Measurements from ENCODE around the gene COL2A1.
"Not testable (repeated sequence)": the region's sequence is repeated elsewhere in the genome, so short reads cannot be mapped to it uniquely, and the experiment has no call there.

Gene COL2A1

GRCh38 chr12:47977046-47977771 lies 27.1 kb downstream of the COL2A1 start:
- DNase-seq (ENCODE audit: low read depth in 2 of 2) = no peak

- DNase-seq (ENCODE audit: low read depth in 2 of 2) = no peak
These were observed 28.5 kb downstream of the COL2A1 start for GRCh38 chr12:47975816-47976215.

- DNase-seq (ENCODE audit: low read depth in 2 of 2) = no peak
These were observed 29.1 kb downstream of the COL2A1 start for GRCh38 chr12:47975036-47975620.

- DNase-seq (ENCODE audit: low read depth in 2 of 2) = no peak
These were observed 30.4 kb downstream of the COL2A1 start for GRCh38 chr12:47973870-47974269.

GRCh38 chr12:47972895-47973294 lies 31.4 kb downstream of the COL2A1 start:
- no peak for DNase-seq (ENCODE audit: low read depth in 2 of 2)

GRCh38 chr12:47970843-47971242 lies 33.4 kb downstream of the COL2A1 start:
- DNase-seq (ENCODE audit: low read depth in 2 of 2) = no peak

GRCh38 chr12:47969845-47970244 lies 34.4 kb downstream of the COL2A1 start:
- DNase-seq (ENCODE audit: low read depth in 2 of 2) = no peak

GRCh38 chr12:47967461-47968321 lies 36.6 kb downstream of the COL2A1 start:
- DNase-seq (ENCODE audit: low read depth in 2 of 2) = no peak

- no peak for DNase-seq (ENCODE audit: low read depth in 2 of 2)
These were observed 38.7 kb downstream of the COL2A1 start for GRCh38 chr12:47965581-47965980.

GRCh38 chr12:47964106-47964728 lies 40.1 kb downstream of the COL2A1 start:
- no peak for DNase-seq (ENCODE audit: low read depth in 2 of 2)

- DNase-seq (ENCODE audit: low read depth in 2 of 2) = peak; percentile 83 to 86
These were observed 40.8 kb downstream of the COL2A1 start, which contains the start of gene TMEM106C for GRCh38 chr12:47963340-47964040. Gene TMEM106C (plus strand): TSS chr12:47963596. CDS start chr12:47964237, 641 bp downstream.

GRCh38 chr12:47962198-47962597 lies 42.1 kb downstream of the COL2A1 start:
- no peak for DNase-seq (ENCODE audit: low read depth in 2 of 2)

- DNase-seq (ENCODE audit: low read depth in 2 of 2) = not testable (repeated sequence)
These were observed 46.6 kb downstream of the COL2A1 start for GRCh38 chr12:47957671-47958070.

GRCh38 chr12:47955059-47955458 lies 49.2 kb downstream of the COL2A1 start:
- no peak for DNase-seq (ENCODE audit: low read depth in 2 of 2)

GRCh38 chr12:47954467-47955045 lies 49.7 kb downstream of the COL2A1 start:
- no peak for DNase-seq (ENCODE audit: low read depth in 2 of 2)

GRCh38 chr12:47954058-47954457 lies 50.2 kb downstream of the COL2A1 start:
- DNase-seq (ENCODE audit: low read depth in 2 of 2) = no peak

GRCh38 chr12:47950856-47951468 lies 53.3 kb downstream of the COL2A1 start:
- DNase-seq (ENCODE audit: low read depth in 2 of 2) = no peak

- DNase-seq (ENCODE audit: low read depth in 2 of 2) = peak in 1 of 2 experiments; percentile 47
These were observed 54.6 kb downstream of the COL2A1 start for GRCh38 chr12:47949441-47950341.

- DNase-seq (ENCODE audit: low read depth in 2 of 2) = no peak
These were observed 56.9 kb downstream of the COL2A1 start for GRCh38 chr12:47947341-47947740.

Data from stimulated activated CD4-positive, alpha-beta T cell treated with anti-CD3 and anti-CD28 coated beads, Interleukin-12 subunit alpha, Interleukin-12 subunit beta, amount 100 ng/mL, for 24 hours (primary cell).